ENCODE data around the gene EFCAB5.

EFCAB5 gene

GRCh38 chr17:30153463-30153862 is 212.0 kb downstream of the EFCAB5 start:
- no peak for DNase-seq (ENCODE audit: low read depth in 2 of 3, low spot score in 1 of 3)

DNA sequence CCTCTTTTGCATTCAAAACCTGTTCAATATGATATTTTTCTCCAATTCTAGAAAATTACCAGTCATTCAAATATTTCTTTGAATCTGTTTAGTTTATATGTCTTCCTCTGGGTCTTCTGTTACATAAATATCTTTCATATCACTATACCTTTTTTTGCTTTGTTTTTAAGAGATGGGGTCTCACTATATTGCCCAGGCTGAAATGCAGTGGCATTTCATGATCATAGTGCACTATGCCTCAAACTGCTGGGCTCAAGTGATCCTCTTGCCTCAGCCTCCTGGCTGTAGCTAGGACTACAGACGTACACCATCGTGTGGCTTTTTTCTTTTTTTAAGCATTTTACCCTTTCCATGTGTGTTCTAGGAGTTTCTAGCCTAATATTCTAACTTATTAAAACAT is 214.0 kb downstream of the EFCAB5 start:
- no peak for DNase-seq (ENCODE audit: low read depth in 2 of 3, low spot score in 1 of 3)

Data from stimulated activated CD4-positive, alpha-beta T cell treated with anti-CD3 and anti-CD28 coated beads, Interleukin-12 subunit alpha, Interleukin-12 subunit beta, amount 100 ng/mL, for 48 hours (primary cell).